H9 (cell line): ENCODE data around the gene UBAC2. TPM values are rescaled to one million over a fixed set of nuclear protein-coding genes. Genes with fewer than 3 reads are reported as not detected.

Source experiments
- DNase-seq: peaks from one replicate; pipeline ENCODE4 v3.0.0-alpha.2; 2017
- H2AFZ ChIP-seq: one replicate; pipeline ENCODE4 v1.6.1; 2013; ENCODE audit warnings: mild to moderate bottlenecking, low read length, control low read depth, moderate library complexity
- H2AK5ac ChIP-seq: 2 replicates; pipeline ENCODE4 v1.6.1; 2013; ENCODE audit warnings: low read length, control low read depth, mixed read lengths; ENCODE audit not compliant: insufficient read length
- H2BK120ac ChIP-seq: one replicate; pipeline ENCODE4 v1.6.1; 2013; ENCODE audit warnings: low read depth, mild to moderate bottlenecking, low read length, control low read depth, inconsistent platforms; ENCODE audit not compliant: poor library complexity, severe bottlenecking
- H2BK12ac ChIP-seq: 2 replicates; pipeline ENCODE4 v1.6.1; 2013; ENCODE audit warnings: low read length, control low read depth, mixed read lengths, low read depth; ENCODE audit not compliant: insufficient read length
- H2BK15ac ChIP-seq: 2 replicates; pipeline ENCODE4 v1.6.1; 2013; ENCODE audit warnings: low read depth, low read length, control low read depth
- H2BK20ac ChIP-seq: one replicate; pipeline ENCODE4 v1.6.1; 2013; ENCODE audit warnings: low read depth, mild to moderate bottlenecking, low read length, control low read depth, inconsistent platforms; ENCODE audit not compliant: poor library complexity, severe bottlenecking
- H2BK5ac ChIP-seq: 2 replicates; pipeline ENCODE4 v1.6.1; 2013; ENCODE audit warnings: low read length, control low read depth, mixed read lengths; ENCODE audit not compliant: insufficient read length
- H3K14ac ChIP-seq: 2 replicates; pipeline ENCODE4 v1.6.1; 2013; ENCODE audit warnings: low read length, control low read depth; ENCODE audit not compliant: insufficient read depth
- H3K18ac ChIP-seq: 2 replicates; pipeline ENCODE4 v1.6.1; 2013; ENCODE audit warnings: low read depth, mild to moderate bottlenecking, mixed read lengths, low read length, control low read depth; ENCODE audit not compliant: insufficient read length
- H3K23ac ChIP-seq: 2 replicates; pipeline ENCODE4 v1.6.1; 2013; ENCODE audit warnings: low read length, control low read depth, mixed read lengths, low read depth; ENCODE audit not compliant: insufficient read length
- H3K23me2 ChIP-seq: 2 replicates; pipeline ENCODE4 v1.6.1; 2013; ENCODE audit warnings: low read depth, mild to moderate bottlenecking, mixed read lengths, low read length, control low read depth; ENCODE audit not compliant: insufficient read length, poor library complexity, severe bottlenecking
- H3K27ac ChIP-seq: 2 replicates; pipeline ENCODE4 v1.5.1; 2013; ENCODE audit warnings: low read length, control low read depth, mixed read lengths, low read depth; ENCODE audit not compliant: insufficient read length
- H3K27me3 ChIP-seq: 2 replicates; pipeline ENCODE4 v1.6.1; 2013; ENCODE audit warnings: low read length, control low read depth, inconsistent platforms; ENCODE audit not compliant: insufficient read depth
- H3K4ac ChIP-seq: 2 replicates; pipeline ENCODE4 v1.6.1; 2013; ENCODE audit warnings: low read depth, mild to moderate bottlenecking, control low read depth, inconsistent platforms, low read length, moderate library complexity
- H3K4me1 ChIP-seq: 2 replicates; pipeline ENCODE4 v1.6.1; 2013; ENCODE audit warnings: low read length, control low read depth, inconsistent platforms; ENCODE audit not compliant: insufficient read depth
- H3K4me2 ChIP-seq: 2 replicates; pipeline ENCODE4 v1.6.1; 2013; ENCODE audit warnings: low read length, control low read depth, mixed read lengths; ENCODE audit not compliant: insufficient read length, insufficient read depth
- H3K56ac ChIP-seq: 2 replicates; pipeline ENCODE4 v1.6.1; 2013; ENCODE audit warnings: low read depth, mild to moderate bottlenecking, mixed read lengths, low read length, control low read depth; ENCODE audit not compliant: insufficient read length
- H3K79me1 ChIP-seq: 2 replicates; pipeline ENCODE4 v1.6.1; 2013; ENCODE audit warnings: low read depth, mild to moderate bottlenecking, moderate library complexity, low read length, control low read depth, inconsistent platforms; ENCODE audit not compliant: insufficient read depth, poor library complexity, severe bottlenecking
- H3K79me2 ChIP-seq: 2 replicates; pipeline ENCODE4 v1.6.1; 2013; ENCODE audit warnings: low read length, control low read depth, inconsistent platforms; ENCODE audit not compliant: insufficient read depth
- H3K9ac ChIP-seq: 2 replicates; pipeline ENCODE4 v1.6.1; 2013; ENCODE audit warnings: low read length, control low read depth, mixed read lengths; ENCODE audit not compliant: insufficient read length; ENCODE audit errors: extremely low read depth
- H3K9me3 ChIP-seq: one replicate; pipeline ENCODE4 v1.6.1; 2013; ENCODE audit warnings: low read depth, low read length, inconsistent platforms; ENCODE audit not compliant: control insufficient read depth
- H3T11ph ChIP-seq: one replicate; pipeline ENCODE4 v1.6.1; 2013; ENCODE audit warnings: mild to moderate bottlenecking, low read length, control low read depth, inconsistent platforms
- H4K20me1 ChIP-seq: one replicate; pipeline ENCODE4 v1.6.1; 2013; ENCODE audit not compliant: control insufficient read depth, insufficient read length, insufficient read depth
- H4K5ac ChIP-seq: 2 replicates; pipeline ENCODE4 v1.6.1; 2013; ENCODE audit warnings: low read depth, mild to moderate bottlenecking, mixed read lengths, low read length, control low read depth; ENCODE audit not compliant: insufficient read length
- H4K8ac ChIP-seq: replicated peaks from 2 replicates; pipeline ENCODE4 v1.6.1; 2013; ENCODE audit warnings: low read length, control low read depth, mixed read lengths, low read depth; ENCODE audit not compliant: insufficient read length
- H4K91ac ChIP-seq: 2 replicates; pipeline ENCODE4 v1.6.1; 2013; ENCODE audit warnings: low read depth, mild to moderate bottlenecking, moderate library complexity, mixed read lengths, low read length, control low read depth; ENCODE audit not compliant: insufficient read length
- H3K27ac Mint-ChIP-seq, 3 experiments: 2 replicates in 2 of 3; 3 replicates in 1 of 3; pipeline ENCODE4 v1.8.0; 2020 to 2021; ENCODE audit warnings: mixed read lengths in 3 of 3, mild to moderate bottlenecking in 1 of 3, moderate library complexity in 1 of 3
- H3K27me3 Mint-ChIP-seq: 2 replicates; pipeline ENCODE4 v1.8.0; 2021; ENCODE audit warnings: low read depth, mild to moderate bottlenecking, moderate library complexity, mixed read lengths
- H3K36me3 Mint-ChIP-seq, 3 experiments: 2 replicates in 2 of 3; 3 replicates in 1 of 3; pipeline ENCODE4 v1.8.0; 2020 to 2021; ENCODE audit warnings: low read depth in 3 of 3, mixed read lengths in 3 of 3; ENCODE audit not compliant: insufficient read depth in 1 of 3
- H3K4me1 Mint-ChIP-seq, 2 experiments: 2 replicates each; pipeline ENCODE4 v1.8.0; 2020; ENCODE audit warnings: mixed read lengths in 2 of 2
- H3K4me3 Mint-ChIP-seq, 2 experiments: 2 replicates in 1 of 2; 3 replicates in 1 of 2; pipeline ENCODE4 v1.8.0; 2020 to 2021; ENCODE audit warnings: mild to moderate bottlenecking in 2 of 2, mixed read lengths in 2 of 2, moderate library complexity in 1 of 2
- H3K9me3 Mint-ChIP-seq, 2 experiments: 2 replicates in 1 of 2; 3 replicates in 1 of 2; pipeline ENCODE4 v1.8.0; 2020; ENCODE audit warnings: mild to moderate bottlenecking in 2 of 2, mixed read lengths in 2 of 2, moderate library complexity in 1 of 2
- CTCF ChIP-seq: fragments of 200-600 bp; sonication (generic); conservative IDR thresholded peaks from 3 replicates; pipeline ENCODE4 v1.8.0; 2021; ENCODE audit warnings: antibody characterized with exemption, mild to moderate bottlenecking
- WGBS: extraction: QIAGEN DNeasy Blood & Tissue Kit; methylation state at CpG from one replicate; pipeline ENCODE4 v1.1.7; 2013; ENCODE audit warnings: missing lambda C conversion rate, low lambda C conversion rate, mixed read lengths; ENCODE audit not compliant: insufficient read length; ENCODE audit errors: extremely low coverage; 5-methylcytosine and 5-hydroxymethylcytosine counted together
- total RNA-seq: library from RNA; stranded (reverse); gene quantifications from 2 replicates; pipeline ENCODE4 v1.2.1, GENCODE V29; 2021

UBAC2 gene
- total RNA-seq, 1 experiment from 2014 or later: 52.3 TPM

- H4K91ac ChIP-seq: no peak overlapping the region
- no peak overlapping the region for H3K56ac ChIP-seq
- no peaks in the 10 kb centered on the region for H3K79me1 ChIP-seq
- no peaks in the 10 kb centered on the region for H3K9me3 ChIP-seq
- DNase-seq: no peak
- no peaks in the 10 kb centered on the region for H4K20me1 ChIP-seq
- H3K23me2 ChIP-seq: no peaks in the 10 kb centered on the region
- H3K4ac ChIP-seq: no peak overlapping the region
- no peak overlapping the region for H2BK12ac ChIP-seq
- peaks cover 0 to 4% of the 10 kb centered on the region in 2 experiments; a peak in 1 of 5 replicates for H3K9me3 Mint-ChIP-seq
- H3K4me2 ChIP-seq: no peak overlapping the region
- H3K4me3 Mint-ChIP-seq: no peak overlapping the region
- no peak overlapping the region for H4K5ac ChIP-seq
- no peak overlapping the region for H2AFZ ChIP-seq
- H3T11ph ChIP-seq: no peak overlapping the region
- WGBS: no CpG with 5 or more reads among the region's 19 CpGs
- no peak overlapping the region for H3K23ac ChIP-seq
- no peaks in the 10 kb centered on the region for H3K27me3 Mint-ChIP-seq
- TF ChIP-seq CTCF: no peak
- peaks cover 16 to 18% of the 10 kb centered on the region in 2 experiments for H3K4me1 Mint-ChIP-seq
- peak overlapping the region in 2 of 3 experiments; percentile 39 to 59; a peak in 3 of 7 replicates for H3K27ac Mint-ChIP-seq
- no peak overlapping the region for H2BK5ac ChIP-seq
- no peak overlapping the region for H2BK15ac ChIP-seq
- H3K14ac ChIP-seq: no peak overlapping the region; the same call in 1 of the 2 replicates
- no peaks in the 10 kb centered on the region for H3K4me1 ChIP-seq
- H3K27ac ChIP-seq: no peak overlapping the region
- no peak overlapping the region for H4K8ac ChIP-seq
- H2BK20ac ChIP-seq: no peak overlapping the region
- H3K18ac ChIP-seq: no peak overlapping the region
- no peak overlapping the region for H2AK5ac ChIP-seq
- no peak overlapping the region for H2BK120ac ChIP-seq
- H3K27me3 ChIP-seq: no peaks in the 10 kb centered on the region
- no peak overlapping the region for H3K9ac ChIP-seq
- H3K36me3 Mint-ChIP-seq: peaks cover 0 to 25% (median 14%) of the 10 kb centered on the region in 3 experiments; a peak in 5 of 7 replicates
- no peaks in the 10 kb centered on the region for H3K79me2 ChIP-seq
Observed at GRCh38 chr13:99389520-99390304, 189.1 kb downstream of the UBAC2 start.
